WTC11 (cell line): Measurements from ENCODE around the gene WDFY3.

ENCODE experiments used
- NR2C2 ChIP-seq: sonication (generic); formaldehyde crosslinking; IDR thresholded peaks from 2 replicates; pipeline ENCODE4 v1.8.0; 2022; ENCODE audit warnings: mild to moderate bottlenecking, missing genetic modification reagents
- TCF7 ChIP-seq: sonication (generic); formaldehyde crosslinking; IDR thresholded peaks from 2 replicates; pipeline ENCODE4 v1.8.0; 2022; ENCODE audit warnings: mild to moderate bottlenecking, low read depth, missing genetic modification reagents, moderate library complexity
- TEAD1 ChIP-seq: sonication (generic); formaldehyde crosslinking; IDR thresholded peaks from 2 replicates; pipeline ENCODE4 v1.8.0; 2022; ENCODE audit warnings: mild to moderate bottlenecking, missing genetic modification reagents

GRCh38 chr4:84901173-84901572 is 65.3 kb downstream of the WDFY3 start:
- TF ChIP-seq NR2C2 (no peak), TCF7 (CRISPR knock-in tag) (no peak), TEAD1 (CRISPR knock-in tag) (no peak)
